ENCODE data around the gene CAMK1D.
A peak's percentile ranks its signal among the peaks of the same experiment; 100 is the strongest.

The CAMK1D gene

GRCh38 chr10:12391206-12391605 is 41.9 kb downstream of the CAMK1D start:
- in situ Hi-C loops (cut with HindIII; ENCODE audit: low pct_ligation_motif_present, low pct_unique_long_range_greater_than_20kb, low sequenced_read_pairs) = no loop called here
- no peak for DNase-seq

- in situ Hi-C loops (cut with HindIII; ENCODE audit: low pct_ligation_motif_present, low pct_unique_long_range_greater_than_20kb, low sequenced_read_pairs) = no loop called here
- DNase-seq = no peak
Observed at GRCh38 chr10:12393831-12394230, 44.5 kb downstream of the CAMK1D start.

GRCh38 chr10:12394241-12395033 is 45.1 kb downstream of the CAMK1D start:
- DNase-seq = no peak
- in situ Hi-C loops (cut with HindIII; ENCODE audit: low pct_ligation_motif_present, low pct_unique_long_range_greater_than_20kb, low sequenced_read_pairs) = no loop called here

DNA sequence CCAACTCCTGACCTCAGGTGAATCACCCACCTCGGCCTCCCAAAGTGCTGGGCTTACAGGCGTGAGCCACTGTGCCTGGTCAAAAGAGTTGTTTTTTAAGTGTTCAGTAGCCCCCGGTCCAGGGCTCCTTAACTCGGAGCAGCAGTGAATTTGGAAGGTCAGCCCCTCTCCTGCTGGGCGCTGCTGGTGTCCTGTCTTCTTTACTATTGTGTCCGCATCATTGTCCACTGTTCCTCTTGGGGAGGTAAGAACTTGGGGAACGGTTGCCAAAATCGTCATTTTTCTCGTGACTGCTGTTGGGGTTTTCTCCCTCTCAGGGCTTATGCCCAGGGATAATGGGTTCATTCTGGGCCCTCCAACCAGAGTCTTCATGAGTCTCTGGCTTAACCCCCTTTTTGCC is 46.7 kb downstream of the CAMK1D start:
- no peak for DNase-seq
- in situ Hi-C loops (cut with HindIII; ENCODE audit: low pct_ligation_motif_present, low pct_unique_long_range_greater_than_20kb, low sequenced_read_pairs) = no loop called here

DNA sequence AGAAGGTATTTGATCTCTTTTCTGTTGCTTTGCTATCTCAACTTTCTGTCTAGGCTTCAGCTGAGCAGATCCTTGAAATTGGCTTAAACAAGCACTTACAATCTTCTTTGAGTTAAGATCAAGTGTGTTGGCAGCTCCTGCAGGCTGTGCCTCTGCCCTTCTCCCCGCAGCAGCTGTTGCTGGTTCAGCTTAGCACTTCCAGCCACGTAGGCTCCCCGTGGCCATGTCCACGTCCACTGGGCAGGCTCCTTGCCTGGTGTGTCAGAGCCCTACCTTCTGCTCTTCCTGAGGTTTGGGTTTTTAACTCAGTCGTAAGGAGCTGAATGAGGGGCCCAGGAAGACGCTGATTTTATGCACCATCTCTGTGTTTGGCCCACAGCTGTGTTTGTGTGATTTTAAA is 47.2 kb downstream of the CAMK1D start:
- DNase-seq = no peak
- in situ Hi-C loops (cut with HindIII; ENCODE audit: low pct_ligation_motif_present, low pct_unique_long_range_greater_than_20kb, low sequenced_read_pairs) = no loop called here

GRCh38 chr10:12397147-12397896 is 48.0 kb downstream of the CAMK1D start:
- in situ Hi-C loops (cut with HindIII; ENCODE audit: low pct_ligation_motif_present, low pct_unique_long_range_greater_than_20kb, low sequenced_read_pairs) = no loop called here
- DNase-seq = no peak

GRCh38 chr10:12397941-12398340 is 48.6 kb downstream of the CAMK1D start:
- in situ Hi-C loops (cut with HindIII; ENCODE audit: low pct_ligation_motif_present, low pct_unique_long_range_greater_than_20kb, low sequenced_read_pairs) = no loop called here

GRCh38 chr10:12400266-12400931 is 51.1 kb downstream of the CAMK1D start:
- in situ Hi-C loops (cut with HindIII; ENCODE audit: low pct_ligation_motif_present, low pct_unique_long_range_greater_than_20kb, low sequenced_read_pairs) = no loop called here
- peak; percentile 90 for DNase-seq

More at GRCh38 chr10:12397941-12398340, 48.6 kb downstream of the CAMK1D start:
- no peak for DNase-seq

GRCh38 chr10:12401466-12401865 is 52.1 kb downstream of the CAMK1D start:
- in situ Hi-C loops (cut with HindIII; ENCODE audit: low pct_ligation_motif_present, low pct_unique_long_range_greater_than_20kb, low sequenced_read_pairs) = no loop called here
- no peak for DNase-seq

- in situ Hi-C loops (cut with HindIII; ENCODE audit: low pct_ligation_motif_present, low pct_unique_long_range_greater_than_20kb, low sequenced_read_pairs) = no loop called here
- no peak for DNase-seq
Observed at GRCh38 chr10:12403119-12403518, 53.8 kb downstream of the CAMK1D start.

- in situ Hi-C loops (cut with HindIII; ENCODE audit: low pct_ligation_motif_present, low pct_unique_long_range_greater_than_20kb, low sequenced_read_pairs) = no loop called here
- DNase-seq = no peak
Observed at GRCh38 chr10:12405342-12406320, 56.3 kb downstream of the CAMK1D start.

GRCh38 chr10:12406764-12407400 is 57.5 kb downstream of the CAMK1D start:
- in situ Hi-C loops (cut with HindIII; ENCODE audit: low pct_ligation_motif_present, low pct_unique_long_range_greater_than_20kb, low sequenced_read_pairs) = no loop called here
- DNase-seq = no peak

DNA sequence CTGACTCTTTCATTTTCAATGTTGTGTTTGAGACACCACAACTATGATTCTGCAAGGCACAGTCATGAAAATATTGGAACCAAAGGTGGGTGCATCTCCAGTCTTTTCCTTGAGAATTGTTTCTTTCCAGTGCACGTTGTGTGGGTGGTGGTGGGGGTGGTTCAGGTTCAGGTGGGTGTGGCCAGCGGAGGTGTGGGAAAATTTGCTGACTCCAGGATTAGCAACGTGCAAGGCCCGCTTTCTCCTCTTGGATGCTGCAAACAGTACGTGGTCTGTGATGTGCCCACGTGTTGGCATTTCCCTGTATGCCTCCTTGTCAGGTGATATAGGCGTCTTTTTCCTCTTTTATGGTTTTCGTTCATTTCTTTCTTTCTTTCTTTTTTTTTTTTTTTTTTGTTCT is 59.1 kb downstream of the CAMK1D start:
- DNase-seq = no peak
- in situ Hi-C loops (cut with HindIII; ENCODE audit: low pct_ligation_motif_present, low pct_unique_long_range_greater_than_20kb, low sequenced_read_pairs) = no loop called here

- no peak for DNase-seq
- in situ Hi-C loops (cut with HindIII; ENCODE audit: low pct_ligation_motif_present, low pct_unique_long_range_greater_than_20kb, low sequenced_read_pairs) = no loop called here
Observed at GRCh38 chr10:12409161-12409560, 59.8 kb downstream of the CAMK1D start.

GRCh38 chr10:12409613-12410012 is 60.3 kb downstream of the CAMK1D start:
- in situ Hi-C loops (cut with HindIII; ENCODE audit: low pct_ligation_motif_present, low pct_unique_long_range_greater_than_20kb, low sequenced_read_pairs) = no loop called here
- DNase-seq = no peak

GRCh38 chr10:12412666-12413368 is 63.5 kb downstream of the CAMK1D start:
- in situ Hi-C loops (cut with HindIII; ENCODE audit: low pct_ligation_motif_present, low pct_unique_long_range_greater_than_20kb, low sequenced_read_pairs) = no loop called here
- no peak for DNase-seq

GRCh38 chr10:12413369-12413711 is 64.0 kb downstream of the CAMK1D start:
- no peak for DNase-seq
- in situ Hi-C loops (cut with HindIII; ENCODE audit: low pct_ligation_motif_present, low pct_unique_long_range_greater_than_20kb, low sequenced_read_pairs) = no loop called here
